GM19099 (cell line): ENCODE results near the gene GYG2.

Source experiments
- POLR2A ChIP-seq: IDR thresholded peaks from 3 replicates; pipeline ENCODE4 v1.6.1; 2011; ENCODE audit warnings: low read depth; ENCODE audit not compliant: insufficient read length; ENCODE audit errors: extremely low read depth

The GYG2 gene

DNA sequence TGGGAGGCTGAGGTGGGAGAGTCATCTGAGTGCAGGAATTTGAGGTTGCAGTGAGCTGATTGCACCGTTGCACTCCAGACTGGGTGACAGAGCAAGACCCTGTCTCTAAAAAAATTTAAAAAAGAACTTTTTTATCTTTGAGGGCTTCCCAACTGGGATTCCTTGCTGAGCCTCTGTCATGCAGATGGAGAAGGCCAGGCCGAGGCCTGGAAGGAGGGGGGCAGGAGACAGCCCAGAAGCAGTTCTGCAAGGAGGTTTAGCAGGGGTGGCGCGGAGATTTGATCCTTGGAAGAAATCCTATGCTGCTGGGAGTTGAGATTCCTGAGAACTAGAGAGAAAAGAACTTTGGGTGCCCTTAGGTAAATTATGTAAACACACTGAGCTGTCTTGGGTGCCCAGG, 102.9 kb downstream of the GYG2 start:
- TF ChIP-seq POLR2A, result no peak
